ENCODE results near the gene DRAM1. TPM values are rescaled to one million over a fixed set of nuclear protein-coding genes. Genes with fewer than 3 reads are reported as not detected.

The DRAM1 gene
- total and polyA plus RNA-seq, 10 of the 15 experiments (the other 5 are each of a cell fraction or from before 2014, with no cell fraction given): 22.4 to 91.5 (median 41.4) TPM

DNA sequence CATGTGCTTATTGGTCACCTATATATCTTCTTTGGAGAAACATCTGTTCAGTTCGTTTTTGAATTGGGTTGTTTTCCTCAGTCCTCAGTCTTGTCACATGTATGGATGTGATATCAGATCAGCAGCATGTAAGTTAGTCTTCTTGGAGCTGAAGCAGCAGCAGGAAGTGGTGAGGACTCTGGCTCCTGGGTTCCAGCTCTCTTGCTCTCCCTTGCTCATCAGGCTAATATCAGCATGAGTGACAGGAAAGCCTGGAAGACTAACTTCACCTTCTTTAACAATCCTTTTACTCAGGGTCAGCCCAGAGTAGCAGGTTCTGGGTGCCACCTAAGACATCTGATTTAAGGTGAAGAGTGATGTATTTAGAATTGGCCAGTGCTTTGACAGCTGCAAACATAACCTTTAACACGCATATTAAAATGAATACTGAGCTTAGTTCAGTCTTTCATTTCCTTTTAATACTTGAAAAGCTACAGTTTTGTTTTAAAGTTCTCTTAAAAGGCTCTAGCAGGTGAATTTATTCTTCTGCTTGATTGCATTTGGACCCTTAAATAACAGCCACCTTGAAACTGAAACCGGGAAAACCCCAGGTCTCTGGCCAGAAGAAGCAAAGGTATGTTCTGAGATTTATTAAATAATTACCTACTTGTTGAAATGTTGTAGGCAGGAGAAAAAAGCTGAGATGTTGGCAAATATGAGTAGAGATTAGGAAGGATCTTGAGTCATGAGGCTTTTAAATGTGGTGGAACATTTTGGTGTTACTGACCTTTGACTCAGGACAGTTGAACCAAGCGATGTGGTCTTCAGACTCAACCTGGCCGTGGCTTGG is 54.3 kb downstream of the DRAM1 start (continued):
- TF ChIP-seq SREBF1 (IDR thresholded peaks at IDR 0.05; ENCODE audit: low read length) (no peak; the same call in 1 of the 2 replicates), RCOR1 (conservative IDR thresholded peaks at IDR 0.05; ENCODE audit: low read depth, low read length) (0 out of 2 replicates have a peak, but pooled peaks have one; percentile 81), ZBTB40 (IDR thresholded peaks at IDR 0.05; ENCODE audit: borderline replicate concordance) (no peak), ETV6 (conservative IDR thresholded peaks at IDR 0.05 in 1 of 2, IDR thresholded peaks at IDR 0.05 in 1 of 2; ENCODE audit: borderline replicate concordance in 1 of 2, low read depth in 1 of 2) (peak in 1 of 2 experiments; percentile 79; a peak in 1 of 4 replicates), TARDBP (IDR thresholded peaks at IDR 0.05; ENCODE audit: borderline replicate concordance) (no peak), PML (IDR thresholded peaks at IDR 0.05; ENCODE audit: low read length) (peak; percentile 77), NFYB (IDR thresholded peaks at IDR 0.05; ENCODE audit: insufficient read depth, low read depth, low read length) (no peak), KDM1A (IDR thresholded peaks at IDR 0.05; ENCODE audit: borderline replicate concordance) (no peak), RBBP5 (conservative IDR thresholded peaks at IDR 0.05) (no peak), RAD51 (IDR thresholded peaks at IDR 0.05) (no peak), POU2F2 (IDR thresholded peaks at IDR 0.05; ENCODE audit: borderline replicate concordance, low read depth, low read length) (no peak), ZNF384 (IDR thresholded peaks at IDR 0.05; ENCODE audit: borderline replicate concordance, low read depth, low read length) (no peak), HDAC2 (IDR thresholded peaks at IDR 0.05) (no peak), STAT3 (IDR thresholded peaks at IDR 0.05; ENCODE audit: low read depth, low read length) (no peak), CREB1 (IDR thresholded peaks at IDR 0.05; ENCODE audit: low read depth) (no peak), FOXM1 (IDR thresholded peaks at IDR 0.05; ENCODE audit: low read depth, low read length) (peak; percentile 98), BHLHE40 (IDR thresholded peaks at IDR 0.05; ENCODE audit: borderline replicate concordance in 1 of 2, low read depth in 2 of 2, low read length in 1 of 2) (peak; percentile 38 to 41; a peak in 2 of 4 replicates)
- TF ChIP-seq, protein P1, sequence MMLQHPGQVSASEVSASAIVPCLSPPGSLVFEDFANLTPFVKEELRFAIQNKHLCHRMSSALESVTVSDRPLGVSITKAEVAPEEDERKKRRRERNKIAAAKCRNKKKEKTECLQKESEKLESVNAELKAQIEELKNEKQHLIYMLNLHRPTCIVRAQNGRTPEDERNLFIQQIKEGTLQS (IDR thresholded peaks at IDR 0.05; ENCODE audit: borderline replicate concordance, extremely low read depth, low read depth, low read length): no peak
- TF ChIP-seq, protein P2, sequence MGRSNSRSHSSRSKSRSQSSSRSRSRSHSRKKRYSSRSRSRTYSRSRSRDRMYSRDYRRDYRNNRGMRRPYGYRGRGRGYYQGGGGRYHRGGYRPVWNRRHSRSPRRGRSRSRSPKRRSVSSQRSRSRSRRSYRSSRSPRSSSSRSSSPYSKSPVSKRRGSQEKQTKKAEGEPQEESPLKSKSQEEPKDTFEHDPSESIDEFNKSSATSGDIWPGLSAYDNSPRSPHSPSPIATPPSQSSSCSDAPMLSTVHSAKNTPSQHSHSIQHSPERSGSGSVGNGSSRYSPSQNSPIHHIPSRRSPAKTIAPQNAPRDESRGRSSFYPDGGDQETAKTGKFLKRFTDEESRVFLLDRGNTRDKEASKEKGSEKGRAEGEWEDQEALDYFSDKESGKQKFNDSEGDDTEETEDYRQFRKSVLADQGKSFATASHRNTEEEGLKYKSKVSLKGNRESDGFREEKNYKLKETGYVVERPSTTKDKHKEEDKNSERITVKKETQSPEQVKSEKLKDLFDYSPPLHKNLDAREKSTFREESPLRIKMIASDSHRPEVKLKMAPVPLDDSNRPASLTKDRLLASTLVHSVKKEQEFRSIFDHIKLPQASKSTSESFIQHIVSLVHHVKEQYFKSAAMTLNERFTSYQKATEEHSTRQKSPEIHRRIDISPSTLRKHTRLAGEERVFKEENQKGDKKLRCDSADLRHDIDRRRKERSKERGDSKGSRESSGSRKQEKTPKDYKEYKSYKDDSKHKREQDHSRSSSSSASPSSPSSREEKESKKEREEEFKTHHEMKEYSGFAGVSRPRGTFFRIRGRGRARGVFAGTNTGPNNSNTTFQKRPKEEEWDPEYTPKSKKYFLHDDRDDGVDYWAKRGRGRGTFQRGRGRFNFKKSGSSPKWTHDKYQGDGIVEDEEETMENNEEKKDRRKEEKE (IDR thresholded peaks at IDR 0.05): no peak
- TF ChIP-seq, protein P3, sequence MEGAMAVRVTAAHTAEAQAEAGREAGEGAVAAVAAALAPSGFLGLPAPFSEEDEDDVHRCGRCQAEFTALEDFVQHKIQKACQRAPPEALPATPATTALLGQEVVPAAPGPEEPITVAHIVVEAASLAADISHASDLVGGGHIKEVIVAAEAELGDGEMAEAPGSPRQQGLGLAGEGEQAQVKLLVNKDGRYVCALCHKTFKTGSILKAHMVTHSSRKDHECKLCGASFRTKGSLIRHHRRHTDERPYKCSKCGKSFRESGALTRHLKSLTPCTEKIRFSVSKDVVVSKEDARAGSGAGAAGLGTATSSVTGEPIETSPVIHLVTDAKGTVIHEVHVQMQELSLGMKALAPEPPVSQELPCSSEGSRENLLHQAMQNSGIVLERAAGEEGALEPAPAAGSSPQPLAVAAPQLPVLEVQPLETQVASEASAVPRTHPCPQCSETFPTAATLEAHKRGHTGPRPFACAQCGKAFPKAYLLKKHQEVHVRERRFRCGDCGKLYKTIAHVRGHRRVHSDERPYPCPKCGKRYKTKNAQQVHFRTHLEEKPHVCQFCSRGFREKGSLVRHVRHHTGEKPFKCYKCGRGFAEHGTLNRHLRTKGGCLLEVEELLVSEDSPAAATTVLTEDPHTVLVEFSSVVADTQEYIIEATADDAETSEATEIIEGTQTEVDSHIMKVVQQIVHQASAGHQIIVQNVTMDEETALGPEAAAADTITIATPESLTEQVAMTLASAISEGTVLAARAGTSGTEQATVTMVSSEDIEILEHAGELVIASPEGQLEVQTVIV (IDR thresholded peaks at IDR 0.05; ENCODE audit: borderline replicate concordance, partially characterized antibody): no peak
